ENCODE data around the gene NEDD4. TPM values are rescaled to one million over a fixed set of nuclear protein-coding genes. Genes with fewer than 3 reads are reported as not detected.
"Not testable (repeated sequence)": the region's sequence is repeated elsewhere in the genome, so short reads cannot be mapped to it uniquely, and the experiment has no call there.

NEDD4 gene
- total RNA-seq, 2 donors from 2014 or later: 13.7 to 22.6 TPM

DNA sequence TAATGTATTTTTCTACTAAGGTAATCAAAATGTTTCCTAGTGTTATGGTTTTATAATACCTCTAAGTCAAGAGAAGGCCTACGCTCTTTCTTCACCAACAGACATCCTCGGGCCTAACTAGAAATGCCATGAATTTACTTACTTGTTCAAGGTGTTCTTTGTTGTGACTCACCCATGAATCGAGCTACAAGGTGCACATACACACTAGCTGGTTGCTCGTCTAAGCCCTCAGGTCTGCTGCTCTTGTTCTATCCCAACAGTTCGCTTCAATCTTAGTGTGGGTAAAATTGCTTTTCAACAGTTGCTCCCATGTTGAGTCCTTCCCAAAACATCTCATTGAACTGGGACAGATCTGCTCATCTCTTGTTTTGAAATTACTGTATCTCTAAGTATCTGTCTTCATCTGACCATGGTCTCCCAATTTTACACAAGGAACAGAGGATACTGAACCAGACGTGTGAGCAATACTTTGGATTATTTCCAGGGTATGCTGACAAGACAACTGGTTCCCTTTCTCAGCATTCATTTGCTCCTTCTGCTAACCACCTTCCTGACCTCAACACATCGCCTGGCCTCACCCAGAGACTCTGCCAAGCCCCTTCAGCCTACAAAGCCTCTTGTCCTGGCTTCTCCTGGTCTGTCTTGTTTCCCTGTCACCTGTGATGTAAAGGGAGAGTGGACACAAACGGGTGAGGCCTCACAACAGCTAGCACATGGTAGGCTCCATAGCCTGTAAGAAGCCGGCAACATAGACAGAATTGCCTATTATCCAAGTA lies 84.2 kb downstream of the NEDD4 start:
- no peak for DNase-seq (ENCODE audit: low spot score)
- intact Hi-C loops (cut with DNase I): no loop called here

DNA sequence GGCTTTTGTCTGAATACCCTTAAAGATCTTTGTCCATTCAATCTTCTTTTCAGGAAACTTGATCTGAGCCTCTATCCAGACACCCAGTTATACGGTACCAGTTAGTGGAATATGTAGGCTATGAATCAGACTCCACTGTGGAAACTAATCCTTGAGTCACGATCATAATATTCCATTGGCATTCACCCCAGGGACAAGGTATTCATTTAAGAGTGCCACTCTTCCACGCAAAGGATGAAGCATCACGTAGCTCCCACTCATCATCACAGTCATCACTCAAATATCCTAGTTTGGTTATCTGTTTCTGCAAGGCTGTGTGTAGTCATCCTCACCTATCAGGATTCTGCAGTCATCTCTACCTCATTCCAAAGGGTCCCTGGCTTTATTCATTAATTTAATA lies 85.6 kb downstream of the NEDD4 start:
- DNase-seq (ENCODE audit: low spot score): no peak
- intact Hi-C loops (cut with DNase I): no loop called here

DNA sequence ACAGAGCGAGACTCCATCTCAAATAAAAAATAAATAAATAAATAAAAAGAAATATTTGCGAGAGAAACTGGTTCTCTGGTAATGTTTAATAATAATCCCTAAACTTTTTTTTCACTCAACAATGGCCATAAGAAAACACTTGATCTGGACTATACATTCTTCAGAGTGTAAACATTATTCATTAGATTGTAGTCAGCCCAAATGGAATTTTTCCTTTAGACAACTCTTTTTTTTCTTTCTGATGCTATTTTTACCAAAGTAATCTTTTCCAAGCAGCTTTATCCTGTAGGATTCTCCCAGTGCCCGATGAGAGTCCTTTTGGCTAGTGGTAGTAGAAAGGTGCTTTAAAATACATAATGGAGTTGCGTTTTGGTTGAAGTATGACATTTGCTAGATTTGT lies 90.4 kb downstream of the NEDD4 start:
- no peak for DNase-seq (ENCODE audit: low spot score)
- intact Hi-C loops (cut with DNase I): no loop called here

DNA sequence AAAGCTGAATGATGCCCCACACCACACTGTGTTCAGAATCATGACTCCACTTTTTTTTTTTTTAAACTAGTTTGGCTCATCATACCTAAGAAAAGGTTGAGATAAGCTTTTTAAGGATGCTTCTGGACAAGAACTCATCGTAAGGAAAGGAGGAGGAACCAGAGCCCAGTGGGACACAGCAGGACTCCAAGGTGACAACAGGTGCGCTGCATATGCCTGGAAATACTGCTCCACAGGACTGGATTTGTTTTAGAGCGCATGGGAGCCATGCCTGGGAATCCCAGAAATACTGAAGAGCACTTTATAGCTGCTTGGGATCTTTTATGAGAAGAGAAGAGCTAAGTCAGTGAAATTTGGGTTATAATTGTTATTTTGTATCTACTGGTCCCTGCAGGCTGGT lies 93.4 kb downstream of the NEDD4 start:
- intact Hi-C loops (cut with DNase I): no loop called here
- DNase-seq (ENCODE audit: low spot score): no peak

DNA sequence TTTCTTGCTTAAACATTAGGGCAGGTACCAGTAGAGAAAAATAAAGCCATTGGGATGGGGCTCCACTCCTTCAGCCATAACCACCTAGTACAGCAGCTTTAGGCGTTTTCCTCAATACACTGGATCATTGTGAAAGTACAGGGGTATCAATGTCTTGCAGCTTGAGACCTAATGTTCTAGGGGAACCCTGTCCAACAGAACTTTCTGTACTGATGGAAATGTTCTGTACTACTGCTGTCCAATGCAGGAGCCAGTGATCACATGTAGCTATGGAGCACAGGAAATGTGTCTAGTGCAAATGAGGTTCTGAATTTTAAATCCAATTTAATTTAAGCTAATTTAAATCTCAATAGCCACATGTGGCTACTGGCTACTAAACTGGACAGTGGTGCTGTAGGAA lies 93.9 kb downstream of the NEDD4 start:
- intact Hi-C loops (cut with DNase I): no loop called here
- no peak for DNase-seq (ENCODE audit: low spot score)

DNA sequence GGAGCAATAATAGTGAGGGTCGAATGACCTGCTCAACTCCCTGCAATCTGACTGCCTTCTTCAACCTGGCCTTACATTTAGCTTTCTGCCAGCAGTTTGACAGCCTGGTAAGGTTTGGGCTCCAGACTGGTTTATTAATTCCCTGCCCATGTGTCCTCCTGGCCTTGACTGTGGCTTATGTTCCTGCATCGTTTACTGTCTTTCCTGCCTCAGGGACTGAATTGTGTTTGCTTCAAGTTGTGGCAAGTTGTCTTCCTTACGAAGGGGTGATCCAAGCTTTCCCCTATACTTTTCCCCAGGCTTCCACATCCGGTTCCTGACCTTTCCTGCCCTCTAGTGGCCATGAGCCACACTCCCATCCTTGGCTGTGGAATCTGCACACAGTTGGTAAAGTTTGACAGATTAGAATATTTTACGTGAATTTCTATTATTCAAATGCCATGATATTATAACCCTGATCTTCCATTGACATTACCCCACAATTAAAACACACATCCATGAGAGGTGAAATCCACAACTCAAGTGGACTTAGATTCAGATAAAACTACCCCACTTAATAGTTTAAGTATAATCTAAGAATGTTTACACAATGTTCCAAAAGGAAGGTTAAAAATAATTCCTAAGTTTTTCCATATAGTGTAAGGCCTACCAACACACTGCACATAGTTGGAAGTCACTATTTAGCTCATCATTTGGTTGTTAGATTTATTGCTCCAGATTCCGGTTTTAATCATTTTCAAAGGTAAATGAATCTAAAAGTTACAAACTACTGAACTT lies 95.7 kb downstream of the NEDD4 start:
- peak; percentile 64 for DNase-seq (ENCODE audit: low spot score)
- intact Hi-C loops (cut with DNase I): no loop called here

DNA sequence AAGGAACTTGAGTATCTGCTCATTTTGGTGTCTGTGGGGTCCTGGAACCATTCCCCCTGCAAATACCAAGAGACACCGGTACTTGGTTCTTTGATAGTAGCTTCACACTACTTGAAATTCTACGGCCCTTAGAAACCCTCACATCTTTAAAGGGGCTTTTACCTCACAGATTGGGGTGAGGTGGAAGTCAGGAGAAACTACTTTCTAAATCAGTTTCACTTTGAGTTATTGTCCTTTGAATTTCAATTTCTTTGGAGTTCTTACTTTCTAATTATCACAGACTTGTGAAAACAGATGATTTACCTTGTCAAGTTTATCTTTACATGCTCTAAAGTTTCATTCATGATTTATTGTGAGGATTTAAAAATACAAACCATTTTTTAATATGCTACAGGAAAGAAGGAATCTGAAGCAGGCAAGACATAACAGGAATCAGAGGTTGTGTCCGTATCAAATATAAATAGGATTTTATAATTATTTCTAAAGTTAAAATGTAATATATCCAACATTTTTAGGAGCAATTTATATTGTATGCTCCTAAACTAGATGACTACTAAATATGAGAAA lies 98.9 kb downstream of the NEDD4 start:
- intact Hi-C loops (cut with DNase I): no loop called here
- no peak for DNase-seq (ENCODE audit: low spot score)

DNA sequence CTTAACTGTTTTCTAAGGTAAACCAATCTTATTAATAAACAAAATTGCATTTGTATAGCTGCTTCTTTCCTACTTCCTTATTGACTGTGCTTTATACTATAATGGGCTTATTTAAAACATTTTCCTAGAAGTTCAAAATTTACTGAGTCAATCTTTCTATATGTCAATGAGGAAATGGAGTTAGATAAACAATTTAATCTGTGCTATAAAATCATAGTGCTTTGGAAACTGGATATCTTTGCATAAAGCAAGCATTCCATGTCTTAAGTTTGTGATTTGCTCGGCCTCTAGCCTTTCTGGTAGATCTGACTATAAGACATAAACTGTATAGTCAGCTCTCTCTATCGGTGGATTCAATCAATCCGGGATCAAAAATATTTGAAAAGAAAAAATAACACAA lies 99.6 kb downstream of the NEDD4 start:
- intact Hi-C loops (cut with DNase I): no loop called here

DNA sequence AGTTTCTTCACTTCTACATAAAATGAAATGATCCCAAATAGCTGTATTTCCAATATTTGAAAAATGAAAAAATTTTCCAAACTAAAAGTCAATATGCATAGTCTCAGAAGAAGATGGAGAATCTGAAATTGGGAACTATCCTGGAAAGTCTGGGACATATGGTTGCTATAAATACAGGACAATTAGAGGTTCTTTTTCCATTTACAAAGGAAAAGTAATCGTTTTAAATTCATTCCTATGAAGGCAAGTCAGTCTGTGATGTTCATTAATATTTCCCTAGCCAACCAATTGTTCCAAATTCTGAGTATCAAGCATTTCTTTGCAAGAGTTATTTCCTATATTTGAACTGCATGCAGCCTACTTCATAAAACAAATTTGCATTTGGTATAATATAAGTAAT lies 102.2 kb downstream of the NEDD4 start:
- intact Hi-C loops (cut with DNase I): no loop called here

More for the DNA sequence above, 99.6 kb downstream of the NEDD4 start:
- no peak for DNase-seq (ENCODE audit: low spot score)

DNA sequence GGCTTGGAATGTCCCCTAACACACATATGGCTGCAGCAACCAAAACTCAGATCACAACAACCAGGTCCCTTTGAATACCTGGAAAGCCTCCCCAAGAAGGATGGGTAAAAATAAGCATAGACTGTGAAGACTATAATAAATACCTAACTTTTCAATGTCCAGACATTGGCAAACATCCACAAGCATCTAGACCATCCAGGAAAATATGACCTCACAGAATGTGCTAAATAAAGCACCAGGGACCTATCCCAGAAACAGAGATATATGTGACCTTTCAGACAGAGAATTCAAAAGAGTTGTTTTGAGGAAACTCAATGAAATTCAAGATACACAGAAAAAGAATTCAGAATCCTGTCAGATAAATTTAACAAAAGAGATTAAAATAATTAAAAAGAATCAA lies 109.2 kb downstream of the NEDD4 start:
- intact Hi-C loops (cut with DNase I): no loop called here
- DNase-seq (ENCODE audit: low spot score): no peak

More for the DNA sequence above, 102.2 kb downstream of the NEDD4 start:
- no peak for DNase-seq (ENCODE audit: low spot score)

DNA sequence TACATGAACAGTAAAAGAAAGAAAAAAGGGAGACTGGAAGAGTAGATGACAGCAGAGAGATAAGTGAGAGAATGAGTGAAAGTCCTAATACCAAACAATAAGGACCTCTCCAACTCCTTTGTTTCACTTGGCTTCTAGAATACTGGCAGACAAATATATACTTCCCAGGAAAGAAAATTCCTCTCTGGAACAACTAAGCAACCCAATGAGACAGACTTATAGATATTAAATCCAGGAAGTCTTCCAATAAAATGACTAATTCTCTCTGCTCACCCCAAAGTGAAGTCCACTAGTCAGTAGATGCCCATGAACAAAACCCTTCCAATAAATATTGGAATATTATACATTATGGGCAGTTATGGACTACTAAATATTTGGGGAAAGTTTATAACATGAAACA lies 114.2 kb downstream of the NEDD4 start:
- no peak for DNase-seq (ENCODE audit: low spot score)
- intact Hi-C loops (cut with DNase I): no loop called here

DNA sequence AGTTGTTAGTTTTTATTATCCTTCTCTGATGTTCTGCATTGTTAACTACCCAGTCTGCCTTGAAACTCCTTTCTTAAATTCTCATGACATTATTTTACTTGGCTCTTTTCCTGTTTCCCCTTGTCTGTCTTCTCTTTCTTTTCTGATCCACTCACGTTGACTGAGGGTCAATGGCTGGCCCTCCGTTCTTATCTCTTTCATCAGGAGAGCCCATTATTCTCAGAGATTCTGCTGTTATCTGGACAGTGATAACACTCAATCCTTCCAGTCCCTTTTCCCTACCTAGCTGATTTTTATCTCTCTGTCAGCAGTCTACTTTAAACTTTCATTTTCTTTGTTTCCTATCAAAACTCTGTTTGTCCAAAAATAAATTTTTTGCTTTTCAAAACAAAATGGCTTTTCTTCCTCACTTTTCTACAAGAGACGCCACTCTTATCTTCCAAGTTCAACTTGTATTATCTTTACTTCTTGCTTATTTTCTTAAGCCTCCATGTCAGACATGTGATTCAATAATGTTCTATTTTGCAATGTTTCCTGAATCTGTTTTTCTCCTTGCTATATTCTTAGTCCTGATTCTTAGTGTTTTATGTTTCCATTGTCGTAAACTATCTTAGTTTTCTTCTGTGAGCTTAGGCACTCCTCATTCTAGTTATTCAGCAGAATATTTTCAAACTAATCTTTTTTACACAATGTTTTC lies 120.2 kb downstream of the NEDD4 start:
- intact Hi-C loops (cut with DNase I): no loop called here
- no peak for DNase-seq (ENCODE audit: low spot score)

DNA sequence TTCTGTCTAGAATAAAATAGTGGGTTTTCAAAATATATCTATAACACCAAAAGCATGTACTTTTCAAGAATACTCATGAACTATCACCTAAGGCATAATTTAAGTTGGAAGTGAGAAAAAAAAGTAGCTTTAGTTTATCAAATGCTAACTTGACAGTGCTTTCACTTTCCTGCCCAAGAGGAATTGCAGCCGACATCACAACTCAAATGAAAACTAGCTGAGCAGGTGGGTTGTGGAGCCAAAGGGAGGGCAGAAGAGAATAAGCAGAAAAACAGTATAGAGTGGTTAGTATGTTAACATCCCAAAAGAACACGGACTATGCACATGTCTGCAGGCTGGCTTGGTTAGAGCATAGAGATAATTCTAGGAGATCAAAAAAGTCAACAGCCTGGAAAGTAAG lies 120.9 kb downstream of the NEDD4 start:
- intact Hi-C loops (cut with DNase I): no loop called here
- DNase-seq (ENCODE audit: low spot score): no peak

DNA sequence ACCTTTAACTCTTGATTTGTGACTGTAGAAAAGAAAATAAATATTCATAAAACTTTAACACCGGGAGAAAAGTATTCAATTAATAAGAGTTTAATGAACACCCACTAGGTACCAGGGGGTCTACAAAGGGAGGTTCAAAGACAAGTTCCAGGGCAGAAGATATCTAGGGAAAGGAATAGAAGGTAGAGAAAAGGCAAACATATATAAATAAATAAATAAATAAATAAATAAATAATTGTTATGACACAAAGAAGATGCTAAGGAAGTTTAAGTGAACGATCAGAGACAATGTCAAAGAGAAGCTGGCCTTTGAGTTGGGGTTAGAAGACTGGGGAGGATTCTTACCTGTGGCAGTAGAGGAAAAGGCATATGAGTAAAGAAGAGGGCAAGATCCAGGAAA lies 123.8 kb downstream of the NEDD4 start:
- intact Hi-C loops (cut with DNase I): no loop called here
- DNase-seq (ENCODE audit: low spot score): no peak

DNA sequence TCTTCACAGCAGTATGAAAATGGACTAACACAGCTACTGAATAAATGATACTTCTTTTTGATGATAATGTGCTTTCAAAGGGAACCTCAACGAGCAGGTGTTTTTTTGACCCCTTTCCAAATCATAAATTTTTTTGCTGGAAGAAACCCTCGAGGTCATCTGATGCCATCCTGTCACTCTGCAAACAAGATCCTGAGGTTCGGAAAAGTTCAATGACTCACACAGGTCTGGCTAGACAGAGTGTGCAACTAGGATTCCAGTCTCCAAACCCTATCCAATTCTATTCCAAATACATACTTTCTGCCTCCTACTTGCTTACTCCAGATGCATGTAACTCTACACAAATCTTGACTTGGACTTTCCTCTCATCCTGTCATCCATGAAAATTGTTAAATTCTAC lies 124.7 kb downstream of the NEDD4 start:
- intact Hi-C loops (cut with DNase I): no loop called here
- no peak for DNase-seq (ENCODE audit: low spot score)

DNA sequence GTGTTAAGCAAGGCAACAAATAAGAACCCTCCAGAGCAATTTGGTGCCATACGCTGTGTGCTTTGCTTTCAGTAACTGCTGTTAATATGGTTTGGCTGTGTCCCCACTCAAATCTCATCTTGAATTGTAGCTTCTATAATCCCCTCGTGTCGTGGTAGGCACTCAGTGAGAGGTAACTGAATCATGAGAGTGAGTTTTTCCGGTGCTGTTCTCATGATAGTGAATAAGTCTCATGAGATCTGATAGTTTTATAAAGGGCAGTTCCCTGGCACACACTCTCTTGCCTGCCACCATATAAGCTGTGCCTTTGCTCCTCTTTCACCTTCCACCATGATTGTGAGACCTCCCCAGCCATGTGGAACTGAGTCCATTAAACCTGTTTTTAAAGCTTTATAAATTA lies 125.1 kb downstream of the NEDD4 start:
- DNase-seq (ENCODE audit: low spot score); intact Hi-C loops (cut with DNase I): not testable (repeated sequence)

DNA sequence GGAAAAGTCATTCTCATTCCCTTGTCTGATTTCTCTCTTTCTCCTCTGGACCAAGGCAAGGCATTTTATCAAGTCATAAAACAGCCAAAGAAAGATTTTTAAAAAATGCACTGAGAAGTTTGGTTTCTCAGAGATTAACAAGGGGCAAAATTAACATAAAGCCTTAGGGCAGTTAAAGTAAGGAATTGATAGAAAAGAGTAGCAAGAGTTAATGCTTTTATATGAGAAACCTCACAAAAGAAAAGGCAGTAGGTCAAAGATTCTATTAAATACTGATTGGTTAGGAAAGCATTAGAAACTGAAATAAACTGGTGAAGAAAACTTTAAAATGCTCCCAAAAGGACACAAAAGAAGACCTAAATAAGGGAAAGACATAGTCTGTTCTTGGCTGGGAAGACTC lies 129.5 kb downstream of the NEDD4 start:
- no peak for DNase-seq (ENCODE audit: low spot score)

DNA sequence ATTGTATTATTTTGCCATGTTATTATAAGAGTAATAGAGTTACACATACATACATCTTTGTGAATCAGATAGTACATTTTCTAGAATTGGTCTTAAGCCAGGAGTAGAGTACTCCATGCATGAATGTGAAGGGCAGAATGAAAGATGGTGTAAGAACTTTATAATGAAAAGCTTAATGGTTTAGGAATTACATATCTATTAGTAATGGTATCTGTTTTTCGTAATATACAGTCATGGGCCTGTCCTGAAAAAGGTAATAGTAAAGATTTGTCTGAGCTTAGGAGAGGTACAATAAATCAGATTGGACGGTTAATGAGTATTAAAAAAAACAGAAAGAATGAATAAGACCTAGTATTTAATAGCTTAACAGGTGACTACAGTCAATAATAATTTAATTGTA lies 132.3 kb downstream of the NEDD4 start:
- DNase-seq (ENCODE audit: low spot score): no peak
- intact Hi-C loops (cut with DNase I): no loop called here

More for the DNA sequence above, 129.5 kb downstream of the NEDD4 start:
- intact Hi-C loops (cut with DNase I): no loop called here

DNA sequence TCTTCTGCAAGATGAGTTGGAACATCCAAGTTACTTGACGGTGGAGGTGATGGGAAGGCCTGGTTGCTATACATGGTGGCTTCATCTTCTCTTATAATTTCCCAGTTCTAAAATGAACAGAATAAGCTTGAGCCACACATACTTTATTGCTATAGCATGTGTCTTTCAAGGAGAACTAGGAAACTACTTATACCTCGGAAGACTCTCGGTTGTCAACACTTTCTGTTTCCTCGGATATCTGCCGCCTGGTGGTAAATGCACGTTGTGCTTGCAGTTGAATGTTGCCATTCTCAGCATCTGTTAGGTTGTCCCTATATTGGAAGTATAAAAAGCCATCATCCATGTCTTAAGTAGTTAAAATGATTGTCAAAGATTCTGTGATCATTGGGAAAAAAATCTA lies 132.9 kb downstream of the NEDD4 start:
- intact Hi-C loops (cut with DNase I): no loop called here
- no peak for DNase-seq (ENCODE audit: low spot score)

DNA sequence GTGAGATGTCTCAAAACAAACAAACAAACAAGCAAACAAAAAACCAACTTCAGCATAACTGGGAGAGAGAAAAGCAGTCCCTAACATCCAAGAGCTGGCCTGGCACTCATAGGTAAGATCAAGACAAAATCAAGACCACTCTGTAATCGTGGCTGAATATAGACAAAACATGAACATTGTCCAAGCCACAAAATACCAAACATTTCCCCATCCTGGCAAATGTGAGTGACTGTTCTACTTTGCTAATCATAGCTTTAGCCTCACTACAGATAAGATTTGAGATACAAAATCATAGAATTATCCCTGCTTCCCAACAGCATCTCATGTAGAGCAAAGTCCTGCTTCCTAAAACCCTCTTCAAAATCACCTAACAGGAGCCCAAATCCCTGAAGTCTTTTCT lies 133.7 kb downstream of the NEDD4 start:
- intact Hi-C loops (cut with DNase I): no loop called here
- no peak for DNase-seq (ENCODE audit: low spot score)

Data from posterior vena cava (tissue), 2 donors.